Hematopoietic multipotent progenitor cell treated with erythropoietin and hydrocortisone succinate and interleukin-3 and kit ligand, for 15 days (in vitro differentiated cells): ENCODE measurements around the gene HRK.

Experiments used
- DNase-seq: peaks from one replicate; pipeline ENCODE4 v3.0.0-alpha.2; 2015; ENCODE audit warnings: low spot score

HRK gene

DNA sequence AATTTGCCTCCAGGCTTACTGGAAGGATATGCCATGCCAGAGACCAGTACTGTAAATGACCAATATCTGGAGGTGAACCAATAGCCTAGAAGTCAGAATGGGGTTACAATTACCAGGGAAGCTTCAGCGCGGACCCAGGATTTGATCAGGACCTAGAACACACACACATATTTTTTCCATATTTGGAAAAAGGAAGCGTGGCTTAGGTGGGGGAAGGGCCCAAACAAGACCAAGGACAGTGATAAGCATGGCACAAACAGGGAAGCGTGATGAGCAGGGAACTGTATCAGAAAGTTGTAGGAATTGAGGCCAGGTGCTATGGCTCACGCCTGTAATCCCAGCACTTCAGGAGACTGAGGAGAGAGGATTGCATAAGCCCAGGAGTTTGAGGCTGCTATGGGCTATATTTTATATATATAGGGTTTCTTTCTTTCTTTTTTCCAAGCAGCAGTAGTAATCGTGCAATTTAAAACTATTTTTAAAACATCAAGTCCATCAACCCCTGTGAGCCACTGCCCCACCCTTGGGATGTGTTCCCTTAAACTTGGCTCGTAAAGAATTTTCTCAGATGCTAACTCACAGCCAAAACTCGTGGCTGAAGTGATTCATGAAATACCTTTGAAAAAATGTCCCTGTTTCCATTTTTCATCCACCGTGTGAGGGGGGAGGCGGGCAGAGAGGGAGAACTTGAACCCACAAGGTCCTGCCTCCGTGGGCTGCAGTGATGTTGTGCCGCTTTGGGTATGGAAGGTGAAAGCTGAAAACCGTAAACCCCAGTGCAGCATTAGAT is 16.7 kb downstream of the HRK start:
- DNase-seq, result no peak

GRCh38 chr12:116863275-116863767 is 17.9 kb downstream of the HRK start:
- DNase-seq, result peak; percentile 7

DNA sequence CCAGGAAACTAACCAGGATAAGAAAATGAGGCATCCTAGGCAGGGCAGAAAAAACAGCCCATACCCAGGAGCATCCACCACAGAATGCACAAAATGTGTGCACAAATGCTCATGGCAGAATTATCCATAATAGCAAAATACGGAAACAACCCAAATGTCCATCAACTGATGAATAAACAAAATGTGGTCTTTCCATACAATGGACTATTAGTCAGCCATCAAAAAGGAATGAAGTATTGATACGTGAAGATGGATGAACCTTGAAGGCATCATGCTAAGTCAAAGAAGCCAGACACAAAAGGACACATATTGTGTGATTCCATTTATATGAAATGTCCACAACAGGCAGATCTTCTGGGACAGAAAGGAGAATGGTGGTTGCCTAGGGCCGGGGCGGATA is 19.1 kb downstream of the HRK start:
- no peak for DNase-seq

GRCh38 chr12:116861320-116861719 is 19.9 kb downstream of the HRK start:
- DNase-seq, result no peak

DNA sequence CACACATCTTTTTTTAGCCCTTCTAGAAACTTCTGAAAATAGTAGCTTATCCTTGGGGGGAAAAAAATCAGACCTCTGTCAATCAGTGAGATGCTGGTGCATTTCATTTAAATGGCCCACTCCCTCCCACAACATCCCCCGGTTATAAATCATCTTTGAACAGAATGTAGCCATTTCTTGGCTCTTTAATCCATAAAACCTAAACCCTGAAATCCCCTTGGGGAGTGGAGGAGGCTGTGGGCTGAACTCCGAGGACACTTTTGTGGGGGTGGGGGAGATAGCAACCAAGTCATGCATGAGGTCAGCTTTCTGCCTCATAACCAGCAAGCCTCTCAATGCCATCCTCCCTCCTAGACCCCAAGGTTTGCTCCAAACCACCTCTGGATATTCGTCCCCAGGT is 21.0 kb downstream of the HRK start:
- DNase-seq, result no peak

- DNase-seq, result no peak
Observed at GRCh38 chr12:116859079-116859478, 22.2 kb downstream of the HRK start.

- no peak for DNase-seq
Observed at GRCh38 chr12:116856729-116857128, 24.5 kb downstream of the HRK start.

- no peak for DNase-seq
Observed at GRCh38 chr12:116855744-116856470, 25.3 kb downstream of the HRK start.

GRCh38 chr12:116853507-116853906 is 27.7 kb downstream of the HRK start:
- no peak for DNase-seq

- DNase-seq, result no peak
Observed at GRCh38 chr12:116852303-116852702, 28.9 kb downstream of the HRK start.

GRCh38 chr12:116849216-116849615 is 32.0 kb downstream of the HRK start:
- no peak for DNase-seq

DNA sequence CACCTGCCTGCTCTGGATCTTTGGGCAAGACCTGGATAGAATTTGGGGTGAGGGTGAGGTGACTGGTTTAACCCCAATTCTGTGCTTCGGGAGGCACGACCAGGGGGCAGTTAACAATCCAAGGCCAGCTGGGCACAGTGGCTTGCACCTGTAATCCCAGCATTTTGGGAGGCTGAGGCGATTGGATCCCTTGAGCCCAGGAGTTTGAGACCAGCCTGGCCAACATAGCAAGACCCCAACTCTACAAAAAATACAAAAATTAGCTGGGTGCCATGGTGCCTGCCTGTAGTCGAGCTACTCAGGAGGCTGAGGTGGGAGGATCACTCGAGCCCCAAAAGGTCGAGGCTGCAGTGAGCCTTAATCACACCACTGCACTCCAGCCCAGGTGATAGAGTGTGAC is 38.2 kb downstream of the HRK start:
- DNase-seq, result no peak

GRCh38 chr12:116839287-116839830 is 41.9 kb downstream of the HRK start:
- DNase-seq, result no peak

DNA sequence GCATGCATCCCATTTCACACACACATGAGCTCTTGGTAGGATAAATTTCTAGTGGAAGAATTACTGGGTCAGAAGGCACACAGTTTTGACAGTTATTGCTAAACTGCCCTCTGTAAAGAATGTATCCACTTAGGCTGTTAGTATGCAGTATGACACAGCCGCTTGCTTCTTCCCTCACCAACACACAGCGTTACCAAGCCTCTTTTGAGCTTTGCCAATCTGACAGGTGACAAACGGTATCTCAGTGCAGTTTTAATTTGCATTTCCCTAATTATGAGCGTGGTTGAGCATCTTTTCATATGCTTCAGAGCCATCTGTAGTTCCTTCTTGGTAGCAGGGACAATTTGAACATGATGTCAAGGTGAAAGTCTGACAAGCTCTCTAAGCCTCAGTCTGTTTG is 42.9 kb downstream of the HRK start:
- no peak for DNase-seq

GRCh38 chr12:116837097-116837496 is 44.1 kb downstream of the HRK start:
- DNase-seq, result no peak

DNA sequence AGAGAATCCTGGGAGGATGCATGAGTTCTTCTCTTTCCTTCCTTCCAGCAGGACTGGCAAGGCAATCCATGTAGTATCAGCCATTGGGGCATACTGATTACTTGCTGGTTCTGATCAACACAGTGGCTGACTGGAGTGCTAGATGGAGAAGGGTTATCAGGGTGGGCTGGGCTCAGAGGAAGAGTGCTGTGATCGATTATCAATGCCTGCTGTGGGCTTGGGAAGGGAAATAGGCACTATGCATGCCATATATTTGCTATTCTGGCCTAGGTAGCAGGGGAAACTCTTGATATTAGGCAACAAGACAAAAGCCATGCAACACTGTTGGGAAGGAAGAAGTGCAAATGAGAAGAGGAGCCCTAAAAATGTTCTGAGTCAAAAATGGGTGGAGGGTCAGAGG is 45.8 kb downstream of the HRK start:
- DNase-seq, result no peak

GRCh38 chr12:116833474-116833873 is 47.8 kb downstream of the HRK start:
- no peak for DNase-seq

GRCh38 chr12:116832353-116832752 is 48.9 kb downstream of the HRK start:
- no peak for DNase-seq

DNA sequence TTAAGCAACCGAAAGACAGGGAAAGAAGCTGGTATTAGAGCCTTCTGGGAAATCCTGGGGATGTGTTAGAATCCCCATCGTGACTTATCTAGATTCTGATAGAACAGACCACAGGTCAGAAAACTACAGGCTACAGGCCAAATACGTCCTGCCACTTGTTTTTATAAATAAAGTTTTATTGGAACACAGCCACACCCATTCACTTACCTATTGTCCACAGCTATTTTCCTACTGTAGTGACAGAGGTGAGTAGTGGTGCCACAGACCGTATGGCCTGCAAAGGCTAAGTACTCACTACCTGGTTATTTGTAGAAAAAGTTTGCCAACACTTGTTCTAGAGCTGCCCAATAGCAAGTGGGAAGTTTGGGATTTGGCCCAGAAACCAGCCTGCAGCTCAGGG is 53.8 kb downstream of the HRK start:
- DNase-seq, result no peak

GRCh38 chr12:116821291-116821690 is 60.0 kb downstream of the HRK start:
- no peak for DNase-seq

GRCh38 chr12:116820064-116820656 is 61.1 kb downstream of the HRK start:
- no peak for DNase-seq

DNA sequence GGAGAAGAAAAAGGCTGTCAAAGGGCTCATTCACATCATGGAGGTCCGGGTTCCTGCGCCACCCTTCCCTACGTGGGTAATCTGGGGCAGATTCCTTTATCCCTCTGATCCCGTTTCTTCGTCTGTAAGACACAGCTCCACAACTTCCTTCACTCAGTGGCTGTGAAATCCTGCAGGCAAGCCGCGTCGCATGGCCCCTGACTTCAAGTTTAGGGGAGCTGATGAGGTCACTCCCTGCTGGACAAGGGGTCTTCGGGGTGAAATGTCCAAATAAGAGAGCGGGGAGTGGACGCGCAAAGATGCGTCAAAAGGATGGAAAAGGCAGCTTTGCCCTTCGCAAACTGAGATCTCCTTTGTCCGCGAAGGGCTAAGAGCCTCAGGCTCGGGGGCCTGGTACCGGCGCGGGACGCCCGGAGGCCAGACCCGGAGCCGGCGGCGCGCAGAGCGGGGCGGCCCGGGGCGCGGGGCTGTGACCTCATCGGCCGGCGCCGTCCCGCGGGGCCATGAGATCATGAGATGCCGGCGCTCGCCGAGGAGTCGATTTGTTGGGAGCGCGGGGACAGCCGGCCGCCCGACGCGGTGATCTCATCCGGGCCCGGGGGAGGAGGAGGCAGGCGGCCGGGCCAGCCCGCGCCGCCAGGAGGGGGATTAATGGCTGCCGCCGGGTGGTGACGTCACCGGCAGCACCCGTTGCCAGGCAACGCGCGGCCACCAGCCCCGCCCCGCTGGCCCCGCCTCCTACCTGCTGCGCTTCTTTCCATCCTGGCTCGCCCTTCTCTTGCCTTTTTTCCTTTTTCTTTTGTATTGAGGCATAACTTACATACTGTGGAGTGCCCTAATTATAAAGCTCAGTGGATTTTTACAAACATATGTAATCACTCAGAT is 62.1 kb downstream of the HRK start:
- peak; percentile 89 for DNase-seq
